Vagina (tissue), 2 donors: ENCODE measurements around the gene GALNT7. TPM values are rescaled to one million over a fixed set of nuclear protein-coding genes. Genes with fewer than 3 reads are reported as not detected.

Source experiments
- DNase-seq, 2 donors: peaks; one replicate each; pipeline ENCODE4 v3.0.0-alpha.2; 2017; ENCODE audit errors: extremely low spot score in 2 of 2
- H3K27ac ChIP-seq: fragments of 200-600 bp; sonication (generic); one replicate; pipeline ENCODE4 v1.5.1; 2019
- H3K27me3 ChIP-seq: fragments of 200-600 bp; sonication (generic); one replicate; pipeline ENCODE4 v1.5.1; 2019
- H3K36me3 ChIP-seq, 2 donors: fragments of 200-600 bp; sonication (generic); one replicate each; pipeline ENCODE4 v1.5.1; 2017 to 2019
- H3K4me1 ChIP-seq: fragments of 200-600 bp; sonication (generic); one replicate; pipeline ENCODE4 v1.5.1; 2019
- H3K4me3 ChIP-seq, 2 donors: fragments of 200-600 bp; sonication (generic); 1 replicate in 1 of 2; 2 replicates in 1 of 2; pipeline ENCODE4 v1.5.1; 2016 to 2019
- H3K9me3 ChIP-seq: fragments of 200-600 bp; sonication (generic); one replicate; pipeline ENCODE4 v1.5.1; 2019
- CTCF ChIP-seq, 3 experiments: fragments of 450-650 bp in 2 of 3; fragments of 200-600 bp in 1 of 3; sonication (generic) in 1 of 3; IDR thresholded peaks; one replicate each; pipeline ENCODE4 v1.5.1; 2017 to 2019; ENCODE audit warnings: antibody characterized with exemption in 3 of 3, mild to moderate bottlenecking in 2 of 3, moderate library complexity in 2 of 3
- POLR2A ChIP-seq, 2 donors: fragments of 450-650 bp; IDR thresholded peaks; one replicate each; pipeline ENCODE4 v1.6.1; 2017; ENCODE audit warnings: antibody characterized with exemption in 2 of 2, mild to moderate bottlenecking in 2 of 2, moderate library complexity in 2 of 2
- POLR2AphosphoS5 ChIP-seq, 2 donors: sonication (generic); formaldehyde crosslinking; IDR thresholded peaks; one replicate each; pipeline ENCODE4 v1.9.0; 2017; ENCODE audit warnings: antibody characterized with exemption in 2 of 2, mild to moderate bottlenecking in 2 of 2, low read depth in 1 of 2; ENCODE audit not compliant: insufficient read depth in 1 of 2
- intact Hi-C: fragments of 100-400 bp; cut with DNase I; formaldehyde crosslinking; loops from one replicate; pipeline ENCODE4 v1.15.1; 2023
- total RNA-seq: library from RNA; depleted of rRNA; stranded (reverse); fragments of >200 nt; gene quantifications from one replicate; pipeline ENCODE4 v1.2.3, GENCODE V29; 2016

The GALNT7 gene
- total RNA-seq, 1 donor from 2014 or later = 9.1 TPM

GRCh38 chr4:173192375-173193162 is 24.0 kb downstream of the GALNT7 start:
- DNase-seq = no peak
- H3K36me3 ChIP-seq = no peaks in the 10 kb centered on the region
- H3K4me1 ChIP-seq = peaks cover 17% of the 10 kb centered on the region
- TF ChIP-seq CTCF (IDR thresholded peaks at IDR 0.05) = no peak
- no peak for TF ChIP-seq POLR2A (IDR thresholded peaks at IDR 0.05)
- no peak for TF ChIP-seq POLR2AphosphoS5 (IDR thresholded peaks at IDR 0.05; ENCODE audit: insufficient read depth in 1 of 2, low read depth in 1 of 2)
- H3K27ac ChIP-seq = no peak overlapping the region
- intact Hi-C loops = no loop called here
- no peaks in the 10 kb centered on the region for H3K27me3 ChIP-seq
- H3K4me3 ChIP-seq = no peak overlapping the region
- no peaks in the 10 kb centered on the region for H3K9me3 ChIP-seq

- no peak for DNase-seq
- H3K4me1 ChIP-seq = peaks cover 15% of the 10 kb centered on the region
- intact Hi-C loops = no loop called here
- no peaks in the 10 kb centered on the region for H3K27me3 ChIP-seq
- no peaks in the 10 kb centered on the region for H3K9me3 ChIP-seq
- H3K27ac ChIP-seq = no peak overlapping the region
- no peaks in the 10 kb centered on the region for H3K36me3 ChIP-seq
- TF ChIP-seq CTCF (IDR thresholded peaks at IDR 0.05) = no peak
- TF ChIP-seq POLR2A (IDR thresholded peaks at IDR 0.05) = no peak
- TF ChIP-seq POLR2AphosphoS5 (IDR thresholded peaks at IDR 0.05; ENCODE audit: insufficient read depth in 1 of 2, low read depth in 1 of 2) = no peak
- H3K4me3 ChIP-seq = no peak overlapping the region
These were observed 25.5 kb downstream of the GALNT7 start for GRCh38 chr4:173194157-173194556.

- Histone ChIP-seq H3K36me3 (no peaks in the 10 kb centered on the region), H3K27me3 (no peaks in the 10 kb centered on the region), H3K4me1 (peaks cover 15% of the 10 kb centered on the region), H3K9me3 (no peaks in the 10 kb centered on the region), H3K4me3 (no peak overlapping the region), H3K27ac (no peak overlapping the region)
- no peak for DNase-seq
- TF ChIP-seq POLR2A (IDR thresholded peaks at IDR 0.05) (no peak), POLR2AphosphoS5 (IDR thresholded peaks at IDR 0.05; ENCODE audit: insufficient read depth in 1 of 2, low read depth in 1 of 2) (no peak)
- intact Hi-C loops = no loop called here
These were observed 26.5 kb downstream of the GALNT7 start for GRCh38 chr4:173195109-173195508.

- peaks cover 7% of the 10 kb centered on the region for H3K4me1 ChIP-seq
- H3K4me3 ChIP-seq = no peak overlapping the region
- TF ChIP-seq POLR2AphosphoS5 (IDR thresholded peaks at IDR 0.05; ENCODE audit: insufficient read depth in 1 of 2, low read depth in 1 of 2) = no peak
- TF ChIP-seq CTCF (IDR thresholded peaks at IDR 0.05) = no peak
- no peak for TF ChIP-seq POLR2A (IDR thresholded peaks at IDR 0.05)
- DNase-seq = no peak
- peaks cover 0 to 5% of the 10 kb centered on the region in 2 donors for H3K36me3 ChIP-seq
- intact Hi-C loops = no loop called here
- H3K27ac ChIP-seq = no peak overlapping the region
- no peaks in the 10 kb centered on the region for H3K9me3 ChIP-seq
- H3K27me3 ChIP-seq = no peaks in the 10 kb centered on the region
These were observed 30.9 kb downstream of the GALNT7 start for GRCh38 chr4:173199553-173199952.

- H3K9me3 ChIP-seq = no peaks in the 10 kb centered on the region
- intact Hi-C loops = no loop called here
These were observed 31.7 kb downstream of the GALNT7 start for GRCh38 chr4:173200103-173200884.

More at GRCh38 chr4:173200103-173200884, 31.7 kb downstream of the GALNT7 start:
- H3K27me3 ChIP-seq = no peaks in the 10 kb centered on the region
- H3K4me1 ChIP-seq = no peaks in the 10 kb centered on the region
- H3K27ac ChIP-seq = no peak overlapping the region
- DNase-seq = no peak
- TF ChIP-seq POLR2A (IDR thresholded peaks at IDR 0.05) = no peak
- TF ChIP-seq POLR2AphosphoS5 (IDR thresholded peaks at IDR 0.05; ENCODE audit: insufficient read depth in 1 of 2, low read depth in 1 of 2) = no peak
- TF ChIP-seq CTCF (IDR thresholded peaks at IDR 0.05) = no peak
- peaks cover 0 to 5% of the 10 kb centered on the region in 2 donors for H3K36me3 ChIP-seq
- no peak overlapping the region for H3K4me3 ChIP-seq
